ENCODE measurements around the gene SARDH.

SARDH gene

DNA sequence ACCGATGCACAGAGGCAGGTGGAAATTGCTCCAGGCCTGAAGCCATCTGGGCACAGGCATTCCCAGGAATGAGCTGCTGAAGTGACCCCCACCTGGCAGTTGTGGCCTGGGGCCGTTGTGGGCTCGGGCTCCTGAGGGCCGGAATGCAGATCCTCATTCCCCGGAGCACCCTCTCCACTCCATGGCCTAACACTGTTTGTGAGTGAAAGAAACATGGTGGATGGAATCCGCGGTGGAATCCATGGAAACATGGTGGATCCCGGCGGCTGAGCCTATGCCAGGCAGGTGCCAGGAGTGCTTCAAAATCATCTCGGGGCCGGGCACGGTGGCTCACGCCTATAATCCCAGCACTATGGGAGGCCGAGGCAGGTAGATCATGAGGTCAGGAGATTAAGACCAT lies 3.6 kb upstream of the SARDH start:
- no peak for DNase-seq (ENCODE audit: low read depth)
- TF ChIP-seq, protein P1, sequence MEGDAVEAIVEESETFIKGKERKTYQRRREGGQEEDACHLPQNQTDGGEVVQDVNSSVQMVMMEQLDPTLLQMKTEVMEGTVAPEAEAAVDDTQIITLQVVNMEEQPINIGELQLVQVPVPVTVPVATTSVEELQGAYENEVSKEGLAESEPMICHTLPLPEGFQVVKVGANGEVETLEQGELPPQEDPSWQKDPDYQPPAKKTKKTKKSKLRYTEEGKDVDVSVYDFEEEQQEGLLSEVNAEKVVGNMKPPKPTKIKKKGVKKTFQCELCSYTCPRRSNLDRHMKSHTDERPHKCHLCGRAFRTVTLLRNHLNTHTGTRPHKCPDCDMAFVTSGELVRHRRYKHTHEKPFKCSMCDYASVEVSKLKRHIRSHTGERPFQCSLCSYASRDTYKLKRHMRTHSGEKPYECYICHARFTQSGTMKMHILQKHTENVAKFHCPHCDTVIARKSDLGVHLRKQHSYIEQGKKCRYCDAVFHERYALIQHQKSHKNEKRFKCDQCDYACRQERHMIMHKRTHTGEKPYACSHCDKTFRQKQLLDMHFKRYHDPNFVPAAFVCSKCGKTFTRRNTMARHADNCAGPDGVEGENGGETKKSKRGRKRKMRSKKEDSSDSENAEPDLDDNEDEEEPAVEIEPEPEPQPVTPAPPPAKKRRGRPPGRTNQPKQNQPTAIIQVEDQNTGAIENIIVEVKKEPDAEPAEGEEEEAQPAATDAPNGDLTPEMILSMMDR (conservative IDR thresholded peaks at IDR 0.05; ENCODE audit: low read length): no peak

GRCh38 chr9:133740911-133741310 lies 2.8 kb upstream of the SARDH start:
- TF ChIP-seq, protein P1 (conservative IDR thresholded peaks at IDR 0.05; ENCODE audit: low read length): no peak
- no peak overlapping the region for H3K4me3 ChIP-seq (ENCODE audit: low read length)
- no peak for DNase-seq (ENCODE audit: low read depth)

More for the DNA sequence above, 3.6 kb upstream of the SARDH start:
- H3K4me3 ChIP-seq (ENCODE audit: low read length): no peak overlapping the region

GRCh38 chr9:133739408-133740280 lies 1.5 kb upstream of the SARDH start:
- TF ChIP-seq, protein P1 (conservative IDR thresholded peaks at IDR 0.05; ENCODE audit: low read length): no peak
- no peak overlapping the region for H3K4me3 ChIP-seq (ENCODE audit: low read length)
- no peak for DNase-seq (ENCODE audit: low read depth)

DNA sequence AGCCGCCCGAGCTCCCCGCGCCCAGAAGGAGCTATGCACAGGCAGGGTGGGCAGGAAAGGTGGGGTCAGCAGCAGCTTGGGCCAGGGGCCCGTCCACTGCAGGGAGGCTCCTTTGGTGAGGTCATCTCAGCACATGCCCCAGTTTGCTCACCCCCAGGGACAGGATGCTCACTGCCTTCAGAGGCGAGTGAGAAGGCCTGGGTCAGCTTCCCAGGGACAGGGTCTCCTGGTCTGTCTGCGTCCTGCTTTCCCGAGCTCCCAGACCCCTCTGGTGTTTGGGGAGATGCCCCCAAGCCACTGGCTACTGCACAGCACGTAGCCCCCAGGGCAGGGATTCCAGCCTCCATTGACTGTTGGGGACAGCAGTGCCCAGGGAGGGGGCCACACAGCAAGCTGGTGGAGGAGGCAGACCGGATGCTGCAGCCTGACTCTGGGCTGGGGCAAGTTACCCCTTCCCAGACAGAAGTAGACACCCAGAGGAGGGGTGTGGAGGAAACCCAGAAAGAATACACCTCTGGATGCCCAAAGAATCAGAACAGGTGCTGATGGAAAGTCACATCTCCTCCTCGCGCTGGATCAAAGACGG lies 581 bp upstream of the SARDH start:
- no peak for DNase-seq (ENCODE audit: low read depth)
- no peak overlapping the region for H3K4me3 ChIP-seq (ENCODE audit: low read length)
- TF ChIP-seq, protein P1 (conservative IDR thresholded peaks at IDR 0.05; ENCODE audit: low read length): no peak

GRCh38 chr9:133737071-133737773 lies 930 bp downstream of the SARDH start:
- TF ChIP-seq, protein P1 (conservative IDR thresholded peaks at IDR 0.05; ENCODE audit: low read length): no peak
- H3K4me3 ChIP-seq (ENCODE audit: low read length): no peak overlapping the region
- DNase-seq (ENCODE audit: low read depth): no peak

GRCh38 chr9:133735931-133736330 lies 2.2 kb downstream of the SARDH start:
- no peak overlapping the region for H3K4me3 ChIP-seq (ENCODE audit: low read length)
- TF ChIP-seq, protein P1 (conservative IDR thresholded peaks at IDR 0.05; ENCODE audit: low read length): no peak
- no peak for DNase-seq (ENCODE audit: low read depth)
